Mucosa of rectum (tissue), 2 donors: Measurements from ENCODE around the gene DUS1L.
A peak's percentile ranks its signal among the peaks of the same experiment; 100 is the strongest.

Experiments
- H3K27ac ChIP-seq, 2 donors: one replicate each; pipeline ENCODE4 v1.7.0; 2013; ENCODE audit warnings: inconsistent platforms in 2 of 2, low read depth in 2 of 2, low read length in 2 of 2
- H3K27me3 ChIP-seq, 2 donors: one replicate each; pipeline ENCODE4 v1.7.0; 2013; ENCODE audit warnings: low read length in 2 of 2; ENCODE audit not compliant: control insufficient read depth in 2 of 2, insufficient read depth in 2 of 2
- H3K36me3 ChIP-seq, 2 donors: one replicate each; pipeline ENCODE4 v1.7.0; 2013; ENCODE audit warnings: low read length in 2 of 2; ENCODE audit not compliant: control insufficient read depth in 2 of 2, insufficient read depth in 2 of 2
- H3K4me1 ChIP-seq, 2 donors: one replicate each; pipeline ENCODE4 v1.7.0; 2013; ENCODE audit warnings: low read length in 2 of 2, mild to moderate bottlenecking in 1 of 2; ENCODE audit not compliant: control insufficient read depth in 2 of 2, insufficient read depth in 2 of 2
- H3K4me3 ChIP-seq, 2 donors: one replicate each; pipeline ENCODE4 v1.7.0; 2013; ENCODE audit warnings: low read length in 2 of 2
- H3K9ac ChIP-seq, 2 donors: one replicate each; pipeline ENCODE4 v1.7.0; 2013; ENCODE audit warnings: low read length in 2 of 2, low read depth in 1 of 2, mild to moderate bottlenecking in 1 of 2
- H3K9me3 ChIP-seq, 2 donors: one replicate each; pipeline ENCODE4 v1.7.0; 2013; ENCODE audit warnings: low read length in 2 of 2; ENCODE audit not compliant: control insufficient read depth in 2 of 2
- donor health status: healthy.
- donor health status: Normal muscosa, but diverticular disease.

Gene DUS1L

DNA sequence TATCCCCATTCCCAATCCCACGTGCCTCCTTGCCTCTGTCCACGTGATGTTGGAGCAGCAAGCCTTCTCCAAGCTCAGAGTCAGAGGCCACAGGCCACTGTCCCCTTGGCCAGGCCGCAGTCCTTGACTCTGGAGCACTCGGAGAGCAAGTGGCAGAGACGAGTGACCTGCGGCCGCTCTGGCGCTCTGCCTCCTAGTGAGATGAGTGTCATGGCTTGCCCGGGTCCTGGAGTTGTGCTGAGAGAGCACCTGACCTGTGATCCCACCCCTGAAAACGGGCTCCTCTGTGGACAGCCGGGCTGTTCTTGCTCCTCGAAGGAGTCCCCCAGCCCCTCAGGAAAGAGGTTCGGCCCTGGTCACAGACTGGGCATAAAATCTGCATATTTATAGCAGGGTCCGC lies 42.4 kb upstream of the DUS1L start:
- Histone ChIP-seq H3K4me3 (no peak overlapping the region), H3K27me3 (no peaks in the 10 kb centered on the region), H3K9me3 (no peaks in the 10 kb centered on the region), H3K4me1 (peaks cover 16 to 27% of the 10 kb centered on the region in 2 donors), H3K36me3 (no peaks in the 10 kb centered on the region), H3K27ac (no peak overlapping the region), H3K9ac (no peak overlapping the region)

DNA sequence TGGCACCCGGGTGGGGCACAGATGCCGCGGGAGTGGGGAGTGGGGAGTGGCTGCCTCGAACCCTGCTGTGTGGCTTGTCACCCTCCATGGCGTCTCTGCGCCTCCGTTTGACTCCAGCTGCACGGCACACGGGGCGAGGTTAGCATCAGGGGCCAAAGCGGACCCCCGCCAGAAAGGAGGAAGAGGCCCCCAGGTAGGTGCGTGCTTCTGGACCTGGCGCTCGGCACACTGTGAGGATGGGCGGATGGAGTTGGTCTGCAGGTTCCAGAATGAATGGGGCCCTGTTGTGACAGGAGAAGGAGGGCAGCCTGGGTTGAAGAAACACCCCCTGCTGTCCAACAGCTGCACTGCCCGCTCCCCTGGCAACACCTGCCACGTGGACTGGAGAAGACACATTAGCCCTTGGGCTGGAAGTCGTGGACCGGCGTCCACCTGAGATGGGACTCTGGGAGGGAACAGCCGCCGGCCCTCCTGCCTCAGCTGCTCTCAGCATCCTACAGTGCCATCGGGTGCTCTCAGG lies 41.8 kb upstream of the DUS1L start:
- H3K9me3 ChIP-seq: no peaks in the 10 kb centered on the region
- no peaks in the 10 kb centered on the region for H3K36me3 ChIP-seq
- H3K4me3 ChIP-seq: no peak overlapping the region
- no peaks in the 10 kb centered on the region for H3K27me3 ChIP-seq
- H3K4me1 ChIP-seq: peaks cover 16 to 27% of the 10 kb centered on the region in 2 donors
- peak overlapping the region in 1 of 2 donors; percentile 90 for H3K27ac ChIP-seq
- no peak overlapping the region for H3K9ac ChIP-seq

DNA sequence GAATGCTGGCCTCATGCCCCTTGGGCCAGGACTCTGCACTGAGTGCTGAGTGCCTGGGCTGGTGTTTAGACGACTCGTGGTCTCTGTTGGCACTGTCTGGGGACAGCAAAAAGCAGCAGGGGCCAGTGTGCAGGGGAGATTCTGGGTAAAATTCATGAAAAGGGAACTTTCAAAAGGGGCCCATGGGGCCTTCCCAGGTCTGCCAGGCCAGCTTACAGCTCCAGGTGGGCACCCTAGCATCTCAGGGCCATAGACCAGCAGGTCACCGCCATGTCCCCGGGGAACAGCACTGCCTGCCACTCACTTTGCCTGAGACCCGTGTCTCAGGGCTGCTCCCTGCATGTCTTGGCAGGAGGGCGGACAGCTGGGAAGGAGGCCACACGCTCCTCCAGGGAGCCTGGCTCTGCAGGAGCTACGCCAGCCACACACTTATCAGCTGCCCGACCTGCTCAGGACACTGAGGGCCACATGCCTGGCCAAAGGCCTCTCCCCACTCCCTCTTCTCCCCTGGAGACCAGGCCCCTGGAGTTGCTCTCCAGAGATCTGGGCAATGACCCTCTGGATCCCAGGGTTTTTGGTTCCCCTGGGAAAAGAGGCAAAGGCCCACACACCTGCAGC lies 41.2 kb upstream of the DUS1L start:
- H3K27ac ChIP-seq: peak overlapping the region; percentile 80 to 90
- no peaks in the 10 kb centered on the region for H3K27me3 ChIP-seq
- no peaks in the 10 kb centered on the region for H3K36me3 ChIP-seq
- peak overlapping the region; percentile 70 to 72 for H3K9ac ChIP-seq
- no peaks in the 10 kb centered on the region for H3K9me3 ChIP-seq
- H3K4me3 ChIP-seq: peak overlapping the region; percentile 60 to 71
- peaks cover 17 to 27% of the 10 kb centered on the region in 2 donors for H3K4me1 ChIP-seq

DNA sequence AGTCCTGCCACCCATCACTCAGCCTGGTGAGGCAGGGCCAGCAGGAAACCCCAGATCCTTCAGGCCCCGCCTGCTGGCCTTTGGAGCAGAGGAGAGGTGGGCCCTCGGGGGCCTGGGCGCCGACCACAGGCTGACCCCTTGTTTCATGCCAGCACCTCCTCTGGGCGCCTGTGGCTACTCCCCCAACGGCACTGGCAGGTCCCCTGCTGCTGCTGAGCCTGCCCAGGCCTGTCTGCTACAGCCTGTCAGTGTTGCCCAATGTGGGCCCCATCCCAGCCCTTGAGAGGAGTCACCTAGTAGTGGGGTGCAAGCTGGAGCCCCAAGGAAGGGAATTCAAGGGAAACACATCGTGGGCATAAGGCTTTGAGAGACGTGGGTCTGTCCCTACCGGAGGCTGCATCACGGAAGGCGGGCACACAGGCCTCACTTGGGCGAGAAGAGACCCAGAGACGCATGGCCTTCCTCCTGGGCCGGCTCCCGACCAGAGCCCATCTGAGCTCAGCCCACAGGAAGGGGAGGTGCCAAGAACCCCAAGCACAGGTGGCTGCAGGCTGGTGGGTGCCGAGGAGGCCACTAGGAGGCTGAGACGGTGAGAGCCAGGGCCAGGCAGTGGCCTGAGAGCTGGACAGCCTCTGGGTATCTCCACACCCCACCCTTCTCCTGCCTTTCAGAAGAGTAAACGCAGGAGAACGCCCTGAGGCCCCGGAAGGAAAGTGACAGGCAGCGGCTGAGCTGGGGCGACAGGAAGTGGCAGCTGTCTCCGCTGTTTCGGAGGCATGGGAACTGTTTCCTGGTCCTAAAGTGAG lies 40.5 kb upstream of the DUS1L start:
- H3K9ac ChIP-seq: peak overlapping the region; percentile 70 to 72
- H3K9me3 ChIP-seq: no peaks in the 10 kb centered on the region
- no peaks in the 10 kb centered on the region for H3K36me3 ChIP-seq
- no peaks in the 10 kb centered on the region for H3K27me3 ChIP-seq
- H3K4me1 ChIP-seq: peaks cover 23 to 35% of the 10 kb centered on the region in 2 donors
- peak overlapping the region; percentile 60 to 71 for H3K4me3 ChIP-seq
- peak overlapping the region; percentile 80 to 90 for H3K27ac ChIP-seq

DNA sequence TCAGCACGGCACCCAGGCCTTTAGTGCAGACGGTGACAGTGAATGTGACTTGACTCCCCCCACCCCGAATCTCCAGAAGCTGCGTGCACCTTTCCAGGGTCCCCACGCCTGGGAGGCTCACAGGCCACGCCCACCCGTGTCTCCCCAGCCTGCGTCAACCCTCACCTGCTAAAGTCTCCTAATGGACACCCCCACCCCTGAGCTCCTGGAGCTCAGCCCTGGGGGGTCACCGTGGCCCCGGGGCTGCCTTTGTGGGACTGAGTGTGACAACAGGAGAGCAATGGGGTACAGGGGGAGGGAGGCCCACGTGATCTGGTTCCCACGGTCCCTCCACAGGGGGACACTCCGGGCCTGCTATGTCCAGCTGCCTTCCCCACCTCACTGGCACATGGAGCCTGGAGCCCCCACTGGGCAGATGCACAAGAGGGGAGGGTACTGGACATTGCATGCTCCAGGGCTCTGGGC lies 39.8 kb upstream of the DUS1L start:
- Histone ChIP-seq H3K9ac (peak overlapping the region in 1 of 2 donors; percentile 15), H3K9me3 (no peaks in the 10 kb centered on the region), H3K27ac (peak overlapping the region; percentile 80 to 90), H3K36me3 (no peaks in the 10 kb centered on the region), H3K4me3 (peak overlapping the region in 1 of 2 donors; percentile 71), H3K27me3 (no peaks in the 10 kb centered on the region), H3K4me1 (peaks cover 26 to 37% of the 10 kb centered on the region in 2 donors)

DNA sequence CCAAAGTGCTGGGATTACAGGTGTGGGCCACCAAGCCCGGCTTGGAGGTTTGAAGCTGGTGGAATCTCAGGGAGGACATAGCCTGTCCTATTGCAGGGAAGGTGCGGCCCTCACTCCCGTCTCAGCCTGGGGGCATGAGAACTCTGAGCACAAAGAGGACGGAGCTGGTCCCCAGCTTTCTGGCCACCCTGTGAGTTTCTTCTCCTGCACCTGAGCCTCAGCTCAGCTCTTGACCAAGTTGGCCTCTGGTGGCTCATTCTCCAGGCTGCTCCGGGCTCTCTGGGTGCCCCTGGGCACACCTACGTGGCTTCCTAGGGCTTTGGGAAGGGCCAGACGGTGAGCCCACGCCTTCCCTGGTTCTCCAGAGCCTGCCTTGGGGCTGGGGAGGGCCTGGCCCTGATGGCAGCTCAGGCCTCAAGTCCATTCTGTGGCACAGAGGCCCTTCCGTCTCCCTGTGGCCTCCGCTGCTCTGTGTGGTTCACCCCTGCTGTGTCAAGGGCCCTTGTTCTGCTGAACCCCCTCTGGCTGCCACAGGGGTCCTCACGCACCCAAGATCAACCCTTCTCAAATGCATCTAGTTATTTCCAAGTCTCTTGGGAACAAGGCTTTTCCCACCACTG lies 39.3 kb upstream of the DUS1L start:
- Histone ChIP-seq H3K36me3 (no peaks in the 10 kb centered on the region), H3K27me3 (no peaks in the 10 kb centered on the region)

DNA sequence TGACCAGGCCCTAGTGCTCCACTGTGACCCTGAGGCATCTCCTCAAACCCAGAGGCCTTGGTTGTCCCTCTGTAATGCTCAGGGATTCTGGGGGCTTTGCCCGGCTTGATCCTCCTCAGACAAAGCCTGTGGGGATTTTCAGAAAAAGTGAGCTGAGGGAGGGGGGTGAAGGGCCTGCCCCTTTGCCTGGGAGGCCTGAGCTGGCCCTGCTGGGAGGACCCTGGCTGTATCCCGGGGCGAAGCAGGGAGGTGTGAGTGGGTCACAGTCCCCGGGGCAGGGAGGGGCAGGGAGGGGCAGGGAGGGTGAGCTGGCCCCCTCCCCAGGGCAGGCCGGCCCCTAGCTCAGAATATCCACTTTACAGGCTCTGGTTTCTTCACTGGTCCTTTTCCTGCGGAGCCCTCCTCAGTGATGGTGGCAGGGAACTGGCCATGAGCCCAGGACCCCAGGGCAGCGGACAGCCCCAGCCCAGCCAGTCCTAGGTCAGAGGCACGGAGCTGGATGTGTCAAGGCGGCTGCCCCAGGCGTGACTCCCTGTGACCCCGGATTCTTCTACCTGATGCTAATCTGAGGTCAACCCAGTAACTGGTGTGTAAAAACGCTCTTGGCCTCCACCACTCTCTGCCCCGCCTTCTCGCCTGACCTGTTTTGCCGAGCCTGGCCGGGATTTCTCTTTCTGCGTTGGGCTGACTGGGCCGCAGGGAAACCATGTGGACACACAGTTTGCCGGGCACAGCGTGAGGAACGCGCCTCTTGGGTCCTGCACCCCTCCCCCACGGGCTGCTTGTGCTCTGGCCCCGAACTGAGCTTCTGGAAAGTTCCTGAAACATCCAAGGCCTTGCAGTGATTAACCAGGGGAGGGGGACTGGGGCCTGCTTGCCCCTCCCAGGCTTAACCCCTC lies 38.2 kb upstream of the DUS1L start:
- Histone ChIP-seq H3K4me3 (no peak overlapping the region), H3K9me3 (no peaks in the 10 kb centered on the region), H3K27ac (no peak overlapping the region), H3K27me3 (no peaks in the 10 kb centered on the region), H3K4me1 (peaks cover 34 to 50% of the 10 kb centered on the region in 2 donors), H3K9ac (no peak overlapping the region), H3K36me3 (no peaks in the 10 kb centered on the region)

More for the DNA sequence above, 39.3 kb upstream of the DUS1L start:
- peaks cover 26 to 40% of the 10 kb centered on the region in 2 donors for H3K4me1 ChIP-seq
- no peaks in the 10 kb centered on the region for H3K9me3 ChIP-seq
- no peak overlapping the region for H3K4me3 ChIP-seq
- H3K9ac ChIP-seq: no peak overlapping the region
- H3K27ac ChIP-seq: no peak overlapping the region

DNA sequence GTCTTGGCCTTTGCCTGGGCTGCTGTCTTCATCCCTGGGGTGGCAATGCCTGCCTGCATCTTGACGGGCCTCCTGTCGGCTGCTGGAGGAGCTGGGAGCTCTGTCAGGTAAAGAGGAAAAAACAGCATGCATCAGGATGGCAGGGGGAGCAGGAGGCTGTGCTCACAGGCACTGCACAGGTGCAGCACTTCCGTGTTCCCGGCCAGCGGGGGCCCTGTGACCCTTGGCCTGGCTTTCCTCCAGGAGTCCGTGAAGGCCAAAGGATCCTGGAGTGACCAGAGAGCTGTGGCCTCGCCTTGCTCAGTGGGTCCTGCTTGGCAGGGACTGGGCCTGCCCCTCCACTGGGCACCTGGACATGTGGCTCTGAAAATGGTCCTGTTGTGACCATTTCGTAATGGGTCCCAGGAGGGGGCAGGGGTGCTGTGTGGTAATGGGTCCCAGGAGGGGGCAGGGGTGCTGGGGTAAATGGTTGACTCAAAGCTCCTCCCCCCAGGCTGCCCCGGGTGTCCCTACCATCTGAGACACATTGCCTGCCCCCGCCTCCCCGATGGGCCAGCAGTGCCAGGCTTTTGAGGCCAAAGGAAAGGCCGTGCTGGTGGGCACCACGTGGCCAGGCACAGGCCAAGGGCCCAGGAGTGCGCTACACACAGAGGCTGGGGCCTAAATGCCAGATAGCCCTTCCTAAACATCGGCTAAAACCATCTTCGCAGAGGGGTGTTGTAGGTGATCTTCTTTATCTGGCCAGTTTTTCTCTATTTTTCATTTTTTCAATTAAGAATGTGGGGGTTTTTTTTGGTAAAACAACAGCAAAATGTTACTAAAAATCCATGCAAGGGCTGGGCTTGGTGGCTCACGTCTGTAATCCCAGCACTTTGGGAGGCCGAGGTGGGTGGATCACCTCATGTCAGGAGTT lies 36.4 kb upstream of the DUS1L start:
- H3K9ac ChIP-seq: no peak overlapping the region
- H3K4me1 ChIP-seq: peaks cover 35 to 53% of the 10 kb centered on the region in 2 donors
- no peaks in the 10 kb centered on the region for H3K36me3 ChIP-seq
- H3K9me3 ChIP-seq: no peaks in the 10 kb centered on the region
- H3K4me3 ChIP-seq: no peak overlapping the region
- H3K27ac ChIP-seq: no peak overlapping the region
- H3K27me3 ChIP-seq: no peaks in the 10 kb centered on the region

DNA sequence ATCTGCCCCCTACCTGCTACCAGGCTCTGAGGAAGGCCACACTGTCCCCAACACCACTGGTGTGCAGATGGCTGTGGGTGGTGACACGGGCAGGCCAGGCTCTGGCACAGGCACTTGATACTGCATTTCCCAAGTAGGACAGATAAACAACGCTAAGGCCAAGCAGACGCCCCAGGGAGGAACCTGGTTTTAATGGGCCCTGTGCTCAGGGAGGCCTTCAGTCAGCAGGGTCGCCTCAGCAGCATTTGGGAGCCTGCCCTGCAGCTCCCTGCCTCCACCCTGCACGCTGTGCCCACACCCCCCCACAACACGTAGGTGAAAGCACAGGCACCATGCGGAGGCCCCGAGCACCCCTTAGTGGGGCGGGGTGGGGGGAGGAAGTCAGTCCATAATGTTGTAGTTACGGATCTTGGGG lies 35.7 kb upstream of the DUS1L start:
- Histone ChIP-seq H3K4me1 (peaks cover 34 to 53% of the 10 kb centered on the region in 2 donors), H3K27ac (no peak overlapping the region), H3K9ac (no peak overlapping the region)

More for the DNA sequence above, 35.7 kb upstream of the DUS1L start:
- Histone ChIP-seq H3K27me3 (no peaks in the 10 kb centered on the region), H3K4me3 (no peak overlapping the region), H3K9me3 (no peaks in the 10 kb centered on the region), H3K36me3 (no peaks in the 10 kb centered on the region)
